ENCODE measurements around the gene KCNT2.

Gene KCNT2

GRCh38 chr1:196361112-196361714 is 247.0 kb downstream of the KCNT2 start:
- no peak overlapping the region for H3K27ac ChIP-seq (ENCODE audit: low read depth, low read length)
- H3K9me3 ChIP-seq (ENCODE audit: control insufficient read depth in 1 of 2, low read length in 2 of 2): no peaks in the 10 kb centered on the region
- no peaks in the 10 kb centered on the region for H3K27me3 ChIP-seq (ENCODE audit: control insufficient read depth in 1 of 2, insufficient read depth in 2 of 2, low read length in 2 of 2)
- H3K4me3 ChIP-seq (ENCODE audit: low read depth in 1 of 2, low read length in 2 of 2): no peak overlapping the region
- H3K36me3 ChIP-seq (ENCODE audit: control insufficient read depth in 1 of 2, insufficient read depth in 2 of 2, low read length in 2 of 2): no peaks in the 10 kb centered on the region
- H3K4me1 ChIP-seq (ENCODE audit: control insufficient read depth in 1 of 2, insufficient read depth in 2 of 2, low read length in 2 of 2): no peaks in the 10 kb centered on the region
- no peak overlapping the region for H3K9ac ChIP-seq (ENCODE audit: low read depth in 1 of 2, low read length in 2 of 2)

GRCh38 chr1:196357913-196358312 is 250.3 kb downstream of the KCNT2 start:
- H3K4me3 ChIP-seq (ENCODE audit: low read depth in 1 of 2, low read length in 2 of 2): no peak overlapping the region
- H3K27ac ChIP-seq (ENCODE audit: low read depth, low read length): no peak overlapping the region
- H3K36me3 ChIP-seq (ENCODE audit: control insufficient read depth in 1 of 2, insufficient read depth in 2 of 2, low read length in 2 of 2): no peaks in the 10 kb centered on the region
- no peaks in the 10 kb centered on the region for H3K27me3 ChIP-seq (ENCODE audit: control insufficient read depth in 1 of 2, insufficient read depth in 2 of 2, low read length in 2 of 2)
- H3K4me1 ChIP-seq (ENCODE audit: control insufficient read depth in 1 of 2, insufficient read depth in 2 of 2, low read length in 2 of 2): no peaks in the 10 kb centered on the region
- no peak overlapping the region for H3K9ac ChIP-seq (ENCODE audit: low read depth in 1 of 2, low read length in 2 of 2)
- no peaks in the 10 kb centered on the region for H3K9me3 ChIP-seq (ENCODE audit: control insufficient read depth in 1 of 2, low read length in 2 of 2)

GRCh38 chr1:196355206-196355786 is 252.9 kb downstream of the KCNT2 start:
- H3K9me3 ChIP-seq (ENCODE audit: control insufficient read depth in 1 of 2, low read length in 2 of 2): no peaks in the 10 kb centered on the region
- no peak overlapping the region for H3K9ac ChIP-seq (ENCODE audit: low read depth in 1 of 2, low read length in 2 of 2)

GRCh38 chr1:196344453-196344852 is 263.8 kb downstream of the KCNT2 start:
- Histone ChIP-seq H3K4me3 (ENCODE audit: low read depth in 1 of 2, low read length in 2 of 2) (no peak overlapping the region), H3K27ac (ENCODE audit: low read depth, low read length) (no peak overlapping the region), H3K9me3 (ENCODE audit: control insufficient read depth in 1 of 2, low read length in 2 of 2) (no peaks in the 10 kb centered on the region), H3K36me3 (ENCODE audit: control insufficient read depth in 1 of 2, insufficient read depth in 2 of 2, low read length in 2 of 2) (no peaks in the 10 kb centered on the region), H3K4me1 (ENCODE audit: control insufficient read depth in 1 of 2, insufficient read depth in 2 of 2, low read length in 2 of 2) (no peaks in the 10 kb centered on the region), H3K9ac (ENCODE audit: low read depth in 1 of 2, low read length in 2 of 2) (no peak overlapping the region), H3K27me3 (ENCODE audit: control insufficient read depth in 1 of 2, insufficient read depth in 2 of 2, low read length in 2 of 2) (no peaks in the 10 kb centered on the region)

More at GRCh38 chr1:196355206-196355786, 252.9 kb downstream of the KCNT2 start:
- no peaks in the 10 kb centered on the region for H3K36me3 ChIP-seq (ENCODE audit: control insufficient read depth in 1 of 2, insufficient read depth in 2 of 2, low read length in 2 of 2)
- H3K27ac ChIP-seq (ENCODE audit: low read depth, low read length): no peak overlapping the region
- no peaks in the 10 kb centered on the region for H3K4me1 ChIP-seq (ENCODE audit: control insufficient read depth in 1 of 2, insufficient read depth in 2 of 2, low read length in 2 of 2)
- H3K27me3 ChIP-seq (ENCODE audit: control insufficient read depth in 1 of 2, insufficient read depth in 2 of 2, low read length in 2 of 2): no peaks in the 10 kb centered on the region
- H3K4me3 ChIP-seq (ENCODE audit: low read depth in 1 of 2, low read length in 2 of 2): no peak overlapping the region

- H3K4me3 ChIP-seq (ENCODE audit: low read depth in 1 of 2, low read length in 2 of 2): no peak overlapping the region
- H3K27ac ChIP-seq (ENCODE audit: low read depth, low read length): no peak overlapping the region
- H3K4me1 ChIP-seq (ENCODE audit: control insufficient read depth in 1 of 2, insufficient read depth in 2 of 2, low read length in 2 of 2): no peaks in the 10 kb centered on the region
- H3K36me3 ChIP-seq (ENCODE audit: control insufficient read depth in 1 of 2, insufficient read depth in 2 of 2, low read length in 2 of 2): no peaks in the 10 kb centered on the region
- no peak overlapping the region for H3K9ac ChIP-seq (ENCODE audit: low read depth in 1 of 2, low read length in 2 of 2)
- no peaks in the 10 kb centered on the region for H3K27me3 ChIP-seq (ENCODE audit: control insufficient read depth in 1 of 2, insufficient read depth in 2 of 2, low read length in 2 of 2)
- H3K9me3 ChIP-seq (ENCODE audit: control insufficient read depth in 1 of 2, low read length in 2 of 2): no peaks in the 10 kb centered on the region
Observed at GRCh38 chr1:196324345-196324744, 283.9 kb downstream of the KCNT2 start.

GRCh38 chr1:196323869-196324268 is 284.4 kb downstream of the KCNT2 start:
- Histone ChIP-seq H3K4me1 (ENCODE audit: control insufficient read depth in 1 of 2, insufficient read depth in 2 of 2, low read length in 2 of 2) (no peaks in the 10 kb centered on the region), H3K9ac (ENCODE audit: low read depth in 1 of 2, low read length in 2 of 2) (no peak overlapping the region), H3K36me3 (ENCODE audit: control insufficient read depth in 1 of 2, insufficient read depth in 2 of 2, low read length in 2 of 2) (no peaks in the 10 kb centered on the region), H3K9me3 (ENCODE audit: control insufficient read depth in 1 of 2, low read length in 2 of 2) (no peaks in the 10 kb centered on the region), H3K27me3 (ENCODE audit: control insufficient read depth in 1 of 2, insufficient read depth in 2 of 2, low read length in 2 of 2) (no peaks in the 10 kb centered on the region), H3K27ac (ENCODE audit: low read depth, low read length) (no peak overlapping the region), H3K4me3 (ENCODE audit: low read depth in 1 of 2, low read length in 2 of 2) (no peak overlapping the region)

GRCh38 chr1:196319301-196319700 is 288.9 kb downstream of the KCNT2 start:
- Histone ChIP-seq H3K4me3 (ENCODE audit: low read depth in 1 of 2, low read length in 2 of 2) (no peak overlapping the region), H3K9ac (ENCODE audit: low read depth in 1 of 2, low read length in 2 of 2) (no peak overlapping the region)

GRCh38 chr1:196317535-196318522 is 290.4 kb downstream of the KCNT2 start:
- Histone ChIP-seq H3K36me3 (ENCODE audit: control insufficient read depth in 1 of 2, insufficient read depth in 2 of 2, low read length in 2 of 2) (no peaks in the 10 kb centered on the region), H3K4me1 (ENCODE audit: control insufficient read depth in 1 of 2, insufficient read depth in 2 of 2, low read length in 2 of 2) (no peaks in the 10 kb centered on the region), H3K27me3 (ENCODE audit: control insufficient read depth in 1 of 2, insufficient read depth in 2 of 2, low read length in 2 of 2) (no peaks in the 10 kb centered on the region), H3K27ac (ENCODE audit: low read depth, low read length) (no peak overlapping the region), H3K4me3 (ENCODE audit: low read depth in 1 of 2, low read length in 2 of 2) (no peak overlapping the region), H3K9me3 (ENCODE audit: control insufficient read depth in 1 of 2, low read length in 2 of 2) (no peaks in the 10 kb centered on the region), H3K9ac (ENCODE audit: low read depth in 1 of 2, low read length in 2 of 2) (no peak overlapping the region)

More at GRCh38 chr1:196319301-196319700, 288.9 kb downstream of the KCNT2 start:
- Histone ChIP-seq H3K27ac (ENCODE audit: low read depth, low read length) (no peak overlapping the region), H3K36me3 (ENCODE audit: control insufficient read depth in 1 of 2, insufficient read depth in 2 of 2, low read length in 2 of 2) (no peaks in the 10 kb centered on the region), H3K27me3 (ENCODE audit: control insufficient read depth in 1 of 2, insufficient read depth in 2 of 2, low read length in 2 of 2) (no peaks in the 10 kb centered on the region), H3K9me3 (ENCODE audit: control insufficient read depth in 1 of 2, low read length in 2 of 2) (no peaks in the 10 kb centered on the region), H3K4me1 (ENCODE audit: control insufficient read depth in 1 of 2, insufficient read depth in 2 of 2, low read length in 2 of 2) (no peaks in the 10 kb centered on the region)

- Histone ChIP-seq H3K4me3 (ENCODE audit: low read depth in 1 of 2, low read length in 2 of 2) (no peak overlapping the region), H3K36me3 (ENCODE audit: control insufficient read depth in 1 of 2, insufficient read depth in 2 of 2, low read length in 2 of 2) (no peaks in the 10 kb centered on the region), H3K9ac (ENCODE audit: low read depth in 1 of 2, low read length in 2 of 2) (no peak overlapping the region), H3K9me3 (ENCODE audit: control insufficient read depth in 1 of 2, low read length in 2 of 2) (no peaks in the 10 kb centered on the region), H3K27me3 (ENCODE audit: control insufficient read depth in 1 of 2, insufficient read depth in 2 of 2, low read length in 2 of 2) (no peaks in the 10 kb centered on the region), H3K27ac (ENCODE audit: low read depth, low read length) (no peak overlapping the region), H3K4me1 (ENCODE audit: control insufficient read depth in 1 of 2, insufficient read depth in 2 of 2, low read length in 2 of 2) (no peaks in the 10 kb centered on the region)
Observed at GRCh38 chr1:196312739-196313138, 295.5 kb downstream of the KCNT2 start.

GRCh38 chr1:196309386-196309785 is 298.9 kb downstream of the KCNT2 start:
- no peak overlapping the region for H3K27ac ChIP-seq (ENCODE audit: low read depth, low read length)
- H3K4me1 ChIP-seq (ENCODE audit: control insufficient read depth in 1 of 2, insufficient read depth in 2 of 2, low read length in 2 of 2): no peaks in the 10 kb centered on the region
- no peaks in the 10 kb centered on the region for H3K9me3 ChIP-seq (ENCODE audit: control insufficient read depth in 1 of 2, low read length in 2 of 2)
- H3K36me3 ChIP-seq (ENCODE audit: control insufficient read depth in 1 of 2, insufficient read depth in 2 of 2, low read length in 2 of 2): no peaks in the 10 kb centered on the region
- H3K9ac ChIP-seq (ENCODE audit: low read depth in 1 of 2, low read length in 2 of 2): no peak overlapping the region
- H3K27me3 ChIP-seq (ENCODE audit: control insufficient read depth in 1 of 2, insufficient read depth in 2 of 2, low read length in 2 of 2): no peaks in the 10 kb centered on the region
- no peak overlapping the region for H3K4me3 ChIP-seq (ENCODE audit: low read depth in 1 of 2, low read length in 2 of 2)
